Diencephalon (tissue), 1 donor: ENCODE data around the gene BSPRY. TPM values are rescaled to one million over a fixed set of nuclear protein-coding genes. Genes with fewer than 3 reads are reported as not detected.

ENCODE experiments used
- total RNA-seq: library from RNA; depleted of rRNA; stranded (reverse); fragments of >200 nt; gene quantifications from one replicate; pipeline ENCODE4 v1.2.3, GENCODE V29; 2014

BSPRY gene
- 0.69 TPM for total RNA-seq

GRCh38 chr9:113349445-113350094 lies at the start of gene BSPRY:
TSS of gene BSPRY (plus strand) at chr9:113349541. CDS start at chr9:113349580, 39 bp downstream.

GRCh38 chr9:113302792-113303418 lies 46.4 kb upstream of the BSPRY start, which contains the start of gene RNF183:
TSS of gene RNF183 (minus strand) at chr9:113303376. CDS start at chr9:113298184, 5,192 bp downstream.

GRCh38 chr9:113340011-113340699 lies 9.2 kb upstream of the BSPRY start, which contains the start of gene WDR31:
TSS of gene WDR31 (minus strand) at chr9:113340275. CDS start at chr9:113332022, 8,253 bp downstream.

GRCh38 chr9:113376634-113377567 lies 27.6 kb downstream of the BSPRY start, which contains the start of gene HDHD3:
TSS of gene HDHD3 (minus strand) at chr9:113376986. CDS start at chr9:113374354, 2,632 bp downstream.

GRCh38 chr9:113401027-113401792 lies 51.9 kb downstream of the BSPRY start, which contains the start of gene ALAD:
TSS of gene ALAD (minus strand) at chr9:113401284. CDS start at chr9:113393559, 7,725 bp downstream.

GRCh38 chr9:113410207-113410864 lies 61.0 kb downstream of the BSPRY start, which contains the start of the genes C9orf43 and POLE3:
TSS of gene C9orf43 (plus strand) at chr9:113410747. CDS start at chr9:113413494, 2,747 bp downstream.
TSS of gene POLE3 (minus strand) at chr9:113410675. CDS start at chr9:113410293, 382 bp downstream.

Other genes starting within 250 kb of the BSPRY start
- gene SLC31A2, start 198.5 kb upstream of the BSPRY start, total RNA-seq = 4.8 TPM
- 14.8 TPM for gene FKBP15, start 128.3 kb upstream of the BSPRY start, total RNA-seq
- 14.5 TPM for gene SLC31A1, start 128.0 kb upstream of the BSPRY start, total RNA-seq
- 23.1 TPM for gene CDC26, start 74.0 kb upstream of the BSPRY start, total RNA-seq
- gene PRPF4, start 73.9 kb upstream of the BSPRY start, total RNA-seq = 23.3 TPM
- gene RNF183, start 46.2 kb upstream of the BSPRY start, total RNA-seq = not detected
- gene WDR31, start 9.3 kb upstream of the BSPRY start, total RNA-seq = 5.3 TPM
- gene HDHD3, start 27.4 kb downstream of the BSPRY start, total RNA-seq = 10.8 TPM
- 16.4 TPM for gene ALAD, start 51.7 kb downstream of the BSPRY start, total RNA-seq
- 34.4 TPM for gene POLE3, start 61.1 kb downstream of the BSPRY start, total RNA-seq
- 0.69 TPM for gene C9orf43, start 61.2 kb downstream of the BSPRY start, total RNA-seq
- 28.6 TPM for gene RGS3, start 114.2 kb downstream of the BSPRY start, total RNA-seq